Caki2 (cell line): ENCODE results near the gene EIF4ENIF1. TPM values are rescaled to one million over a fixed set of nuclear protein-coding genes. Genes with fewer than 3 reads are reported as not detected.

ENCODE experiments used
- DNase-seq: peaks from one replicate; pipeline ENCODE4 v3.0.0-alpha.2; 2015; ENCODE audit warnings: low read depth
- in situ Hi-C: cut with HindIII; loops from 2 replicates; pipeline ENCODE4 v1.10.0; 2016; ENCODE audit warnings: low sequenced_read_pairs, low pct_unique_long_range_greater_than_20kb, mixed read lengths
- total RNA-seq: library from RNA; depleted of rRNA; stranded (reverse); fragments of >200 nt; shearing (Covaris generic); gene quantifications from 2 replicates; pipeline ENCODE4 v1.2.3, GENCODE V29; 2014; ENCODE audit warnings: low replicate concordance; rRNA removed

The EIF4ENIF1 gene
- total RNA-seq, 1 experiment from 2014 or later: 15.9 TPM

DNA sequence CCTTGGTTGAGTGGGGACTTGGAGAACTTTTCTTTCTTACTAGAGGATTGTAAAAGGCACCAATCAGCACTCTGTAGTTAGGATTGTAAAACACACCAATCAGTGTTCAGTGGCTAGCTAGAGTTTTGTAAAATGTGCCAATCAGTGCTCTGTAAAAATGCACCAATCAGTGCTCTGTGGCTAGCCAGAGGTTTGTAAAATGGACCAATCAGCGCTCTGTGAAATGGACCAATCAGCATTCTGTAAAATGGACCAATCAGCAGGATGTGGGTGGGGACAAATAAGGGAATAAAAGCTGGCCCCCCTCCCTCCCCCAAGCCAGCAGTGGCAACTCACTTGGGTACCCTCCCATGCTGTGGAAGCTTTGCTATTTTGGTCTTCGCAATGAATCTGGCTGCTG is 95.7 kb downstream of the EIF4ENIF1 start:
- DNase-seq: no peak
- in situ Hi-C loops: no loop called here

Other genes with a start within 250 kb of the EIF4ENIF1 start
- gene PIK3IP1, start 197.4 kb downstream of the EIF4ENIF1 start, total RNA-seq: 2.2 and 6.5 TPM in 2 replicates
- gene PATZ1, start 143.5 kb downstream of the EIF4ENIF1 start, total RNA-seq: 23.7 and 27.4 TPM in 2 replicates
- gene DRG1, start 90.2 kb downstream of the EIF4ENIF1 start, total RNA-seq: 61.7 and 74.8 TPM in 2 replicates
- 37.4 and 52.4 TPM in 2 replicates for gene SFI1, start 6.7 kb upstream of the EIF4ENIF1 start, total RNA-seq
- 74.7 and 91.5 TPM in 2 replicates for gene PISD, start 172.4 kb upstream of the EIF4ENIF1 start, total RNA-seq